Subcutaneous abdominal adipose tissue (tissue), 5 donors: ENCODE measurements around the gene SRSF10.

ENCODE experiments used
- H3K27ac ChIP-seq: one replicate; pipeline ENCODE4 v1.7.0; 2013; ENCODE audit warnings: low read depth, mild to moderate bottlenecking, inconsistent platforms, low read length, moderate library complexity
- H3K27me3 ChIP-seq, 5 donors: one replicate each; pipeline ENCODE4 v1.7.0; 2013; ENCODE audit warnings: low read length in 5 of 5, inconsistent platforms in 1 of 5; ENCODE audit not compliant: control insufficient read depth in 5 of 5, insufficient read depth in 4 of 5
- H3K36me3 ChIP-seq, 5 donors: one replicate each; pipeline ENCODE4 v1.7.0; 2013; ENCODE audit warnings: low read length in 5 of 5; ENCODE audit not compliant: control insufficient read depth in 5 of 5, insufficient read depth in 5 of 5
- H3K4me1 ChIP-seq, 5 donors: one replicate each; pipeline ENCODE4 v1.7.0; 2013; ENCODE audit warnings: low read length in 5 of 5, mild to moderate bottlenecking in 3 of 5, moderate library complexity in 1 of 5; ENCODE audit not compliant: control insufficient read depth in 5 of 5, insufficient read depth in 5 of 5
- H3K4me3 ChIP-seq, 5 donors: one replicate each; pipeline ENCODE4 v1.7.0; 2013; ENCODE audit warnings: low read length in 5 of 5, low read depth in 1 of 5
- H3K9ac ChIP-seq, 5 donors: one replicate each; pipeline ENCODE4 v1.7.0; 2013; ENCODE audit warnings: low read length in 5 of 5, mild to moderate bottlenecking in 4 of 5, moderate library complexity in 3 of 5
- H3K9me3 ChIP-seq, 5 donors: one replicate each; pipeline ENCODE4 v1.7.0; 2013; ENCODE audit warnings: low read length in 5 of 5; ENCODE audit not compliant: control insufficient read depth in 5 of 5
- donor health status: healthy.
- donor health status: healthy.
- donor health status: healthy.
- donor health status: healthy.
- donor health status: healthy.

SRSF10 gene

GRCh38 chr1:23930270-23930669 lies 49.9 kb downstream of the SRSF10 start:
- Histone ChIP-seq H3K9me3 (no peaks in the 10 kb centered on the region), H3K36me3 (no peaks in the 10 kb centered on the region), H3K27ac (no peak overlapping the region), H3K27me3 (no peaks in the 10 kb centered on the region), H3K4me3 (no peak overlapping the region), H3K9ac (no peak overlapping the region), H3K4me1 (no peaks in the 10 kb centered on the region)

- Histone ChIP-seq H3K4me1 (peaks cover 0 to 4% (median 0%) of the 10 kb centered on the region in 5 donors), H3K4me3 (no peak overlapping the region), H3K9me3 (no peaks in the 10 kb centered on the region), H3K27ac (no peak overlapping the region), H3K9ac (no peak overlapping the region), H3K27me3 (no peaks in the 10 kb centered on the region), H3K36me3 (no peaks in the 10 kb centered on the region)
These were observed 51.3 kb downstream of the SRSF10 start for GRCh38 chr1:23928789-23929188.

- Histone ChIP-seq H3K4me3 (no peak overlapping the region), H3K27me3 (no peaks in the 10 kb centered on the region), H3K36me3 (no peaks in the 10 kb centered on the region), H3K4me1 (peaks cover 0 to 4% (median 0%) of the 10 kb centered on the region in 5 donors), H3K9ac (no peak overlapping the region), H3K27ac (no peak overlapping the region), H3K9me3 (no peaks in the 10 kb centered on the region)
These were observed 53.0 kb downstream of the SRSF10 start for GRCh38 chr1:23927097-23927496.

GRCh38 chr1:23925279-23925678 lies 54.8 kb downstream of the SRSF10 start:
- peaks cover 0 to 4% (median 0%) of the 10 kb centered on the region in 5 donors for H3K4me1 ChIP-seq
- H3K27ac ChIP-seq: no peak overlapping the region
- no peaks in the 10 kb centered on the region for H3K27me3 ChIP-seq

GRCh38 chr1:23924601-23925000 lies 55.5 kb downstream of the SRSF10 start:
- H3K9me3 ChIP-seq: no peaks in the 10 kb centered on the region
- no peaks in the 10 kb centered on the region for H3K36me3 ChIP-seq
- H3K4me1 ChIP-seq: peaks cover 0 to 11% (median 4%) of the 10 kb centered on the region in 5 donors
- no peak overlapping the region for H3K27ac ChIP-seq
- no peaks in the 10 kb centered on the region for H3K27me3 ChIP-seq
- H3K4me3 ChIP-seq: no peak overlapping the region
- H3K9ac ChIP-seq: no peak overlapping the region

More at GRCh38 chr1:23925279-23925678, 54.8 kb downstream of the SRSF10 start:
- H3K9ac ChIP-seq: no peak overlapping the region
- no peak overlapping the region for H3K4me3 ChIP-seq
- no peaks in the 10 kb centered on the region for H3K9me3 ChIP-seq
- H3K36me3 ChIP-seq: no peaks in the 10 kb centered on the region

- H3K9ac ChIP-seq: no peak overlapping the region
- H3K4me3 ChIP-seq: no peak overlapping the region
- no peaks in the 10 kb centered on the region for H3K9me3 ChIP-seq
- H3K36me3 ChIP-seq: no peaks in the 10 kb centered on the region
- no peak overlapping the region for H3K27ac ChIP-seq
- H3K27me3 ChIP-seq: no peaks in the 10 kb centered on the region
- peaks cover 0 to 12% (median 4%) of the 10 kb centered on the region in 5 donors for H3K4me1 ChIP-seq
These were observed 56.3 kb downstream of the SRSF10 start for GRCh38 chr1:23923592-23924499.

GRCh38 chr1:23922321-23922943 lies 57.7 kb downstream of the SRSF10 start:
- H3K9ac ChIP-seq: no peak overlapping the region

GRCh38 chr1:23916209-23917131 lies 63.7 kb downstream of the SRSF10 start:
- no peak overlapping the region for H3K9ac ChIP-seq
- no peaks in the 10 kb centered on the region for H3K36me3 ChIP-seq
- peaks cover 0 to 4% (median 0%) of the 10 kb centered on the region in 5 donors for H3K27me3 ChIP-seq
- H3K27ac ChIP-seq: no peak overlapping the region
- peak overlapping the region in 1 of 5 donors; percentile 15 for H3K4me3 ChIP-seq
- no peaks in the 10 kb centered on the region for H3K9me3 ChIP-seq
- peaks cover 0 to 29% (median 11%) of the 10 kb centered on the region in 5 donors for H3K4me1 ChIP-seq

More at GRCh38 chr1:23922321-23922943, 57.7 kb downstream of the SRSF10 start:
- Histone ChIP-seq H3K9me3 (no peaks in the 10 kb centered on the region), H3K4me3 (no peak overlapping the region), H3K36me3 (no peaks in the 10 kb centered on the region), H3K4me1 (peaks cover 0 to 12% (median 4%) of the 10 kb centered on the region in 5 donors), H3K27me3 (no peaks in the 10 kb centered on the region), H3K27ac (no peak overlapping the region)

- peaks cover 0 to 37% (median 11%) of the 10 kb centered on the region in 5 donors for H3K4me1 ChIP-seq
- H3K27me3 ChIP-seq: peaks cover 0 to 7% (median 0%) of the 10 kb centered on the region in 5 donors
- no peaks in the 10 kb centered on the region for H3K9me3 ChIP-seq
- H3K9ac ChIP-seq: no peak overlapping the region
- no peak overlapping the region for H3K4me3 ChIP-seq
- no peak overlapping the region for H3K27ac ChIP-seq
- no peaks in the 10 kb centered on the region for H3K36me3 ChIP-seq
These were observed 64.7 kb downstream of the SRSF10 start for GRCh38 chr1:23915466-23915865.
